CD4-positive, alpha-beta T cell treated with Interferon gamma for 1 hour (primary cell): ENCODE results near the gene SAA2.
"Not testable (repeated sequence)": the region's sequence is repeated elsewhere in the genome, so short reads cannot be mapped to it uniquely, and the experiment has no call there.

Source experiments
- DNase-seq: peaks from one replicate; pipeline ENCODE4 v3.0.0-alpha.2; 2020

SAA2 gene

DNA sequence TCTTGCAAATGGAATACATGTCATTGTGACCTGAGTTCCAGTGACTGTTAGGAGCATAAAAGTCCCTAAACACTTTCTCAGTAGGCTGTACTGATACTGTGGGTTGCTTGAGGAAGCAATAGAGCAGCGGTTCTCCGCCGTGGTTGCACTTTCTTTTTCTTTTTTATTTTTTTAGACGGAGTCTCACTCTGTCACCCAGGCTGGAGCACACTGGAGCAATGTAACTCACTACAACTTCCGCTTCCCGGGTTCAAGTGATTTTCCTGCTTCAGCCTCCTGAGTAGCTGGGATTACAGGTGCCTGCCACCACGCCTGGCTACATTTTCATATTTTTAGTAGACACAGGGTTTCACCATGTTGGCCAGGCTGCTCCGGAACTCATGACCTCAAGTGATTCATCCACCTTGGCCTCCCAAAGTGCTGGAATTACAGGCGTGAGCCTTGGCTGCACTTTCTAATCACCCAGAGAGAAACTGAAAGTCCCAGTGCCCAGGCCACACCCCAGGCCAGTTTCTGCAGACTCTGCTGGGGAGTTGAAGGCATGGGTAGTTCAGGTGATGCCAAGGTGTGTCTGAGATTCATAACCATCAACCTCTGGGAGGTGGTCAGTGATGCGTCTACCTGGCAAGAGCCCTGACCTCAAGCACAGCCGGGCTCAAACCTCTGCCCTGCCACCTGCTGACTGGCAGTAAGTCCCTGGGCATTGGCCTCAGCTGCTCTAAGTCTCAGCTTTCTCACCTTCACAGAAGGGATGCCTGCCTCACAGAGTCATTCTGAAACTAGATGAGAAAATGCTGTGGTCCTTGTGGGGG lies 1.9 kb downstream of the SAA2 start:
- DNase-seq = not testable (repeated sequence)

DNA sequence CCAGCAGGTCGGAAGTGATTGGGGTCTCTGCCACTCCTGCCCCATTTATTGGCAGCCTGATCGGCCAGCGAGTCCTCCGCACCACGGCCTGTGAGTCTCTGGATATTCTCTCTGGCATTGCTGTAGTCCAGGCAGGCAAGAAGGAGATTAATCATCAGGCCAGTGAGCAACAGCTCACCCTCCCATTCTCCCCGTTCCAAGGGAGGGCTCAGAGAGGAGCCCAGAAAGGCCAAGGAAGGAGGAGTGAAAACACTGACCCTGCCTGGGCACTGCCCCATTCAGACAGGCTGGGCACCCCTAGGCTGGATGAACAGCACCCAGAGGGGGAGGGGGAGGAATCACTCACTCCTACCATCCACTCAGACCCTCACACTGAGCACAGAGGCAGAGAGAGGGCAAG lies 3.1 kb downstream of the SAA2 start:
- DNase-seq = no peak

DNA sequence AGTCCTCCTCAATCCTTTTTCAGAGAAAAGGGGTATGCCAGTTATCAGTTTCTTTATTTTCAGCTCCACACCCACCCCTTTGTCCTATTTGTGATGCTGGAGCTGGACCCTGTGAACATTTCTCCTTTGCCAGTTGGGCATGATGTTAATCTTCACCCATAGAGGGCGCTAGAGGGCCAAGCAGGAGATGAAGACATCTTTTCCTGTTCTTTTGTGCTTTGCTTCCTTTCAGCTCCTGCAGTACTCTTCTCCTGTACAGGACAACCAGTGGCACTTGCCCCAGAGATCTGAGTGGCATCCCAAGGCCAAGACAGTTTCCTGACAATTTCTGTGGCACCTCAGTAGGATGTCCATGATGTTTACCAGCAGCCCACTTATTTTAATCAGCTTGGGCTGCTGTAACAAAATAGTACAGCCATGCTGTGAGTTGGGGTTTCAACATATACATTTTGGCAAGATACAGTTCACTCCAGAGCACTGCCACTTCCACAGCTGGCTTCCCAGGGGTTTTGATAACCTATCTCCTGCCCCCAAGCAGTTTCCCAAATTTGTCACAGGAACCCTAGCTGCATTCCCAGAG lies 4.6 kb downstream of the SAA2 start:
- DNase-seq = peak; percentile 53

- no peak for DNase-seq
Observed at GRCh38 chr11:18239655-18240054, 8.8 kb downstream of the SAA2 start.

DNA sequence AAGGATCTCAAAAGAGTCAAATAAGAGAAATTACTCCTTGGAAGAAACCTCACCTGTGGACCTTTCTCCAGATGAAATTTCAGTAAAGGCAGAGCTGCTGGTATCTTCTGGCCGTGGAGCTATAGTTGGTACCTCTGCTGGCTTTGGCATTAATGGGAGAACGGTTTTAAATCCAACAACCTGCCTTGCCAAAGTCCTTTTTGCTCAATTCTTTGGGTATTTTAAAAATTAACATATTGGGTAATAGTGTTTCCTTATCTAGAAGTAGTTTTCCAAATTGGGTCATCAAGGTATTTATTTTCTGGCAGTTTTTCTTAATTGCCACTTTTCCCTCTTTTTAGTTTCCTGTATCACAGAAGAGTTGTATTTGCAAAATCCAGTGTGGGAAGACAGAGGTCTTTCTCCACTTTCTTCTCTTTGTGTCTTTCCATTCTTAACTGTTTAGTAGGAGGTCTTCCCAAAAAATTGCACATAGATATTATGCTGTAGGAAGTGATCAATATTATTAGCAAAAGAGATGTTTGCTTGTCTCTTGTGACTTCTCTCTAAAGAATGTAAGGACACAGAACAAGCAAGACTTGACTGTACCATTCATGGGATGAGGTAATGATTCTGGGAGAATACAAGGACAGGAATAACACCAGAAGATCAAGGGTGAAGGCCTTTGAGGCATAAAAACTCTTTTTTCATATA lies 11.7 kb downstream of the SAA2 start, which contains the start of gene SAA4:
Gene SAA4, minus strand, starts transcription at position 139 of the 693 bp plus-strand sequence. CDS start 876 bp downstream, outside the sequence.
- no peak for DNase-seq

DNA sequence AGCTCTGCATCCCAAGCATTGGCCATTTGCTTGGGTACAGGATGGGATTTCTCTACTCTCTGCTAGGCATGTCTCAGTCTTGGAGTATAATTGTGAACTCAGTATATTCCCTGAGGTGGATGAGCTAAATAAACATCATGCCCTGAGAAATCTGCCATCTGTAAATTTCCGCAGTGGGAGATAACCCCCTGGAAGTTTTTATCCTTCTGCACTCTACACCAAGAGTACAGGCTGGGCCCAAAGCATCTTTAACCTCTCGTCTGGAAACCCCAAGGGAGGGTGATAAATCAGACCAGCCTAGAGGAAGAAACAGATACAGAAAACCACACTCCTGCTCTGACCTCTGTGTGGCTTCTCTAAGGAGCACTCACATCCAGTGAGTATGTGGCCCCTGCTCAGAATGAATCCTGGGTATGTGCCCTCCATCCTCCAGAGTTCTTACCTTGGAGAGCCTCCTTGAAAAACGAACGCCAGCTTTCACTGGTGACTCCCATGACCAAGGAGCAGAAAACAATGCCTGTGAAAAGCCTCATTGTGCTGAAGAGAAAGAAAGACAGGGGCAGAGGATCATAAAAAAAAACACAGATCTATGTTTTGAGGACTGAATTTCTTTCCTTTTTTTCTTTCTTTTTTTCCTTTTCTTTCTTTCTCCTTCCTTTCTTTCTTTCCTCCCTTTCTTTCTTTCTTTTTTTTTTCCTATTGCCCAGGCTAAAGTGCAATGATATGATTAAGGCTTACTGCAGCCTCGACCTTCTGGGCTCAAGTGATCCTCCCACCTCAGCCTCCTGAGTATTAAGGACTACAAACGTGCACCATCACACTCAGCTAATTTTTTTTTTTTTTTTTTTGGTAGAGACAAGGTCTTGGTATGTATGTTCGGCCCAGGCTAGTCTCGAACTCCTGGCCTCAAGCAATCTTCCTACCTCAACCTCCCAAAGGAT lies 12.8 kb downstream of the SAA2 start:
- DNase-seq = no peak

- no peak for DNase-seq
Observed at GRCh38 chr11:18233912-18234311, 14.6 kb downstream of the SAA2 start.

GRCh38 chr11:18230859-18231258 lies 17.6 kb downstream of the SAA2 start:
- DNase-seq = no peak

DNA sequence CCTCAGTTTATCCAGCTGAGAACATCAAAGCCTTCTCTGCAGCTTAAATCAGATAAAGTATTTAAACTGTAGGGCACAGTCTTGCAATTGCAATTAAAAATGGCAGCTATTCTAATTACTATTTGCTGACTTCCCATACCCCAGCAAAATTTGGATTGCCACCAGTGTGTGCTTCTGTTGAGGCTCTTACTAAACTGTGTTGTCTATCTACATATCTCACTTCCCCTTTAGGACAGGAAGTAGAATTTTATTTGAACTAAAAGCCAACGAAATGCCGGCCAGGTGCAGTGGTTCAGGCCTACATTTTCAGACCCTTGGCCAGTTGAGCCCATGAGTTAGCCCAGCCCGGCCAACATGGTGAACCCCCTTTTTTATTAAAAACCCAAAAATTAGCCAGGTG lies 19.0 kb downstream of the SAA2 start:
- DNase-seq = no peak

- no peak for DNase-seq
Observed at GRCh38 chr11:18225913-18226312, 22.6 kb downstream of the SAA2 start.

GRCh38 chr11:18223591-18224387 lies 24.7 kb downstream of the SAA2 start:
- DNase-seq = no peak

DNA sequence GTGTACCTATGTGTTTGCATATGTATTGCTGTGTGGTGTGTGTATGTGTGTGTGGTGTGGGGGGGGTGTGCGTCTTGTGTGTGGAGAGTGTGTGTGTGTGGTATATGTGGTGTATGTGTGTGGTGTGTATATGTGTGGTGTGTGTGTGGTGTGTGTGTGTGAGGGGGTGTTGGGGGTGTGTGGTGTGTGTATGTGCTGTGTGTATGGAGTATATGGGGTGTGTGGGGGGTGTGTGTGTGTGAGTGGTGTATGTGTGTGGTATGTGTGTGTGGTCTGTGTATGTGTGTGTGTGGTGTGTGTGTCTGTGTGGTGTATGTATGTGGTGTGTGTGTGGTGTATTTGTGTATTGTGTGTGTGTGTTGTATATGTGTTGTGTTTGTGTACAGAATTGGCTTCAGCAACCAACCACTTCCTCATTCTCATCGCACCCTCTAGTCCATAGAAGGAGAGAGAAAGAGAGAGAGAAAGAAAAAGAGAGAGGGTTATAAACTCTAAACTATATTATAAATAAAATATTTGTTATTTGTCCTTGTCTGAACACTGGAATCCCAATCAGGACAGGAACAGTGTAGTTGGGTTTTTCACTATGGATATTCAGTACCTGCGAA lies 25.6 kb downstream of the SAA2 start:
- DNase-seq = no peak

- no peak for DNase-seq
Observed at GRCh38 chr11:18221274-18221876, 27.1 kb downstream of the SAA2 start.

DNA sequence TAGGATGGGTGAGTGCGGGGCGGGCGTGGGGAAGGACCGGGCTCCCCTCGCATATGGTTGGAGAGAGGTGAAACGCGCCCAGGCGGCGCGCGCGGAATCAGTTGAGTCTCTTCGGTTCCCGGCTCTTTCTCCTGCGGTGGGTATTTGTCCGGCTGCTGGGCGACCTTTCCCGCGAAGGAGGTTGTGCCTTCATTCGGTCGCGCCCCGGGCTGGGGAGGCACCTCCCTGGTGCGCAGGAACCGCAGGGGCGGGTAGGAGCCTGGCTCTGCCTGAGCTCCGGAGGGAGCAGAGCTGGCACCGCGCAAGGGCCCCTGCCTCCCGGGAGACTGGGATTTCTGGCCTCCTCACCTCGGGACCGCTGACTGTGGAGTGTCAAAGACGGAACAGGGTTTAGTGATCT lies 39.4 kb downstream of the SAA2 start:
- DNase-seq = no peak

DNA sequence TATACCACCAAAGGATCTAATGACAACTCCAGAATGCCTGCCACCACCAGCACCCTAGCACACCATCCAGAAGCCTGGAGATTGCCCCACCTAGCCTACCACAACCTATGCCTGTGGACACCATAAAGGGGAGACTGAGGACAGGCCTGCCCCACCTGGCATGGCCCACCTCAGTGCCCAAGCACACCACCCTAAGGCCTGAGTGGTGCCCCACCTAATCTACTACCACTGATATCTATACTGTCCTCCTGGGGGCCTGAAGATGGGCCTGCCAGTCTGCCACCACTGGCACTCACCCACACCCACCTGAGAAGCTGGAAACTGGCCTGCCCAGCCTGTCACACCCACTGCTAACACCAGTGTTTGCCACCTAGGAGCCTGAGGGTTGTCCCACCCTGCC lies 43.7 kb downstream of the SAA2 start:
- DNase-seq = no peak

DNA sequence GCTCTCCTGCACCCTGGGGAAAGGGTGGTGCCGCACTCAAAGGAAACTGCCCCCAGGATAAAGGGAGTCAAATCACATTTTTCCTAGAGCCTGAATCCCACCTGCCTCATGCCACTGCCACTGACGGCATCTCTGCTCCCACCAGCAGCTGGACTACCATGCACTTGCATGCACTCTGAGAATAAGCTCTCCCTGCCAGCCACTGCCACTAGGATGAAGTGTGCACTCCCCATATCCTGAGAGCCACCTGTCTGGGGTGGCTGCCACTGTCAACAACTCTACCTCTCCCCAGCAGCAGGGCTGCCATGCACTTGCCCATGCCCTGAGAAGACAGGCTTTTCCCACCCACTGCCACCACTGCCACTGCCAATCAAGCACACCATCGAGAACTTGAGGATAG lies 44.2 kb downstream of the SAA2 start:
- DNase-seq = no peak

- DNase-seq = no peak
Observed at GRCh38 chr11:18203723-18204122, 44.7 kb downstream of the SAA2 start.

DNA sequence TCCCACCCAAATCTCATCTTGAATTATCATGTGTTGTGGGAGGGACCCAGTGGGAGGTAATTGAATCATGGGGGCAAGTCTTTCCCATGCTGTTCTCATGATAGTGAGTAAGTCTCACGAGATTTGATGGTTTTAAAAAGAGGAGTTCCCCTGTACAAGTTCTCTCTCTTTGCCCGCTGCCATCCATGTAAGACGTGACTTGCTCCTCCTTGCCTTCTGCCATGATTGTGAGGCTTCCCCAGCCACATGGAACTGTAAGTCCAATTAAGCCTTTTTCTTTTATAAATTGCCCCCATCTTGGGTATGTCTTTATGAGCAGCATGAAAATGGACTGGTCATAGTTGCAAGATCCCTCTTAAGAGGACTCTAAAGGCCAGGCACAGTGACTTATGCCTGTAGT lies 50.7 kb downstream of the SAA2 start:
- not testable (repeated sequence) for DNase-seq

- no peak for DNase-seq
Observed at GRCh38 chr11:18196532-18196931, 51.9 kb downstream of the SAA2 start.
